Hematopoietic multipotent progenitor cell (in vitro differentiated cells): ENCODE data around the gene FERMT1. TPM values are rescaled to one million over a fixed set of nuclear protein-coding genes. Genes with fewer than 3 reads are reported as not detected.
"Not testable (repeated sequence)": the region's sequence is repeated elsewhere in the genome, so short reads cannot be mapped to it uniquely, and the experiment has no call there.

Experiments used
- DNase-seq, 3 donors: peaks; one replicate each; pipeline ENCODE4 v3.0.0-alpha.2; 2011 to 2015; ENCODE audit warnings: low read depth in 2 of 3, low spot score in 2 of 3
- total RNA-seq: library from RNA; depleted of rRNA; stranded (reverse); fragments of >200 nt; gene quantifications from one replicate; pipeline ENCODE4 v1.2.3, GENCODE V29; 2012

The FERMT1 gene
- total RNA-seq, 1 donor = 2.4 TPM

GRCh38 chr20:6070829-6071695, 51.8 kb downstream of the FERMT1 start:
- DNase-seq = peak in 1 of 3 donors; percentile 32

- DNase-seq = no peak
Measured at GRCh38 chr20:6069669-6070068, 53.2 kb downstream of the FERMT1 start.

- no peak for DNase-seq
Measured at GRCh38 chr20:6067763-6068318, 55.0 kb downstream of the FERMT1 start.

GRCh38 chr20:6066582-6066981, 56.2 kb downstream of the FERMT1 start:
- DNase-seq = no peak

- DNase-seq = no peak
Measured at GRCh38 chr20:6061544-6061943, 61.3 kb downstream of the FERMT1 start.

- no peak for DNase-seq
Measured at GRCh38 chr20:6060213-6060612, 62.6 kb downstream of the FERMT1 start.

GRCh38 chr20:6058684-6059295, 64.0 kb downstream of the FERMT1 start:
- DNase-seq = no peak

GRCh38 chr20:6057691-6058090, 65.1 kb downstream of the FERMT1 start:
- DNase-seq = peak in 2 of 3 donors; percentile 60 to 85

GRCh38 chr20:6057139-6057538, 65.7 kb downstream of the FERMT1 start:
- no peak for DNase-seq

- no peak for DNase-seq
Measured at GRCh38 chr20:6055981-6056569, 66.8 kb downstream of the FERMT1 start.

- no peak for DNase-seq
Measured at GRCh38 chr20:6055161-6055783, 67.6 kb downstream of the FERMT1 start.

GRCh38 chr20:6054689-6055051, 68.2 kb downstream of the FERMT1 start:
- DNase-seq = not testable (repeated sequence)

GRCh38 chr20:6053776-6054688, 68.8 kb downstream of the FERMT1 start, which contains the start of gene LRRN4:
Gene LRRN4, minus strand, starts transcription at chr20:6054060. Its CDS starts 1,261 bp downstream, at chr20:6052799.
- DNase-seq = no peak

GRCh38 chr20:6053064-6053775, 69.6 kb downstream of the FERMT1 start:
- DNase-seq = no peak

- peak in 2 of 3 donors; percentile 11 to 44 for DNase-seq
Measured at GRCh38 chr20:6051505-6051904, 71.3 kb downstream of the FERMT1 start.

GRCh38 chr20:6048391-6048790, 74.4 kb downstream of the FERMT1 start:
- no peak for DNase-seq

GRCh38 chr20:6046432-6046831, 76.4 kb downstream of the FERMT1 start:
- no peak for DNase-seq

GRCh38 chr20:6045566-6045965, 77.3 kb downstream of the FERMT1 start:
- DNase-seq = no peak

- no peak for DNase-seq
Measured at GRCh38 chr20:6044115-6044514, 78.7 kb downstream of the FERMT1 start.
